MCF 10A (cell line): ENCODE measurements around the gene SLC1A6. TPM values are rescaled to one million over a fixed set of nuclear protein-coding genes. Genes with fewer than 3 reads are reported as not detected.
"Not testable (repeated sequence)": the region's sequence is repeated elsewhere in the genome, so short reads cannot be mapped to it uniquely, and the experiment has no call there.

ENCODE experiments used
- BruUV-seq: library from RNA; stranded (reverse); fragments of 400-500 nt; replicated peaks from 2 replicates; lab custom pipeline; 2021; lab: Mats Ljungman, UMichigan
- CTCF ChIA-PET: fragments of 300-600 bp; sonication (Branson Sonifier 250); formaldehyde crosslinking; extraction: SDS; loops from one replicate; lab custom pipeline; 2021; ENCODE audit warnings: antibody characterized with exemption, inconsistent platforms; lab: Yijun Ruan, JAX
- POLR2A ChIA-PET: fragments of 300-600, 350-650 bp; sonication (Branson Sonifier 250); formaldehyde crosslinking; extraction: SDS; loops from one replicate; lab custom pipeline; 2020; ENCODE audit warnings: antibody characterized with exemption, inconsistent platforms; lab: Yijun Ruan, JAX
- DNase-seq: peaks from one replicate; pipeline ENCODE4 v3.0.0-alpha.2; 2018; ENCODE audit not compliant: unreplicated experiment
- H3K27ac Mint-ChIP-seq: one replicate; pipeline ENCODE4 v1.8.0; 2022; ENCODE audit warnings: mild to moderate bottlenecking, low read depth, mixed read lengths; ENCODE audit not compliant: unreplicated experiment
- H3K27me3 Mint-ChIP-seq: one replicate; pipeline ENCODE4 v1.8.0; 2022; ENCODE audit warnings: mixed read lengths; ENCODE audit not compliant: insufficient read depth, unreplicated experiment
- H3K36me3 Mint-ChIP-seq: one replicate; pipeline ENCODE4 v1.8.0; 2022; ENCODE audit warnings: mild to moderate bottlenecking, moderate library complexity, mixed read lengths; ENCODE audit not compliant: insufficient read depth, unreplicated experiment
- H3K4me1 Mint-ChIP-seq: one replicate; pipeline ENCODE4 v1.8.0; 2022; ENCODE audit warnings: mixed read lengths; ENCODE audit not compliant: insufficient read depth, unreplicated experiment
- H3K4me3 Mint-ChIP-seq: one replicate; pipeline ENCODE4 v1.8.0; 2022; ENCODE audit warnings: mild to moderate bottlenecking, moderate library complexity, mixed read lengths; ENCODE audit not compliant: unreplicated experiment
- H3K9me3 Mint-ChIP-seq: one replicate; pipeline ENCODE4 v1.8.0; 2022; ENCODE audit warnings: mixed read lengths; ENCODE audit not compliant: unreplicated experiment
- CTCF ChIP-seq: fragments of 200-600 bp; IDR thresholded peaks from one replicate; pipeline ENCODE4 v1.8.0; 2022; ENCODE audit warnings: antibody characterized with exemption, mild to moderate bottlenecking; ENCODE audit not compliant: unreplicated experiment
- intact Hi-C: fragments of 100-400 bp; cut with micrococcal nuclease; formaldehyde crosslinking; loops from 2 replicates; pipeline ENCODE4 v1.14.1; 2022
- total RNA-seq: library from RNA; stranded (reverse); gene quantifications from 2 replicates; pipeline ENCODE4 v1.2.3, GENCODE V29; 2022

The SLC1A6 gene
- total RNA-seq, 1 experiment from 2014 or later: not detected

- Mint-ChIP-seq H3K36me3 (no peaks in the 10 kb centered on the region), H3K9me3 (no peaks in the 10 kb centered on the region), H3K4me1 (no peaks in the 10 kb centered on the region), H3K4me3 (no peak overlapping the region), H3K27ac (no peak overlapping the region), H3K27me3 (no peaks in the 10 kb centered on the region)
- no peak for DNase-seq
- intact Hi-C loops: no loop called here
- BruUV-seq: no TSS peak
- CTCF ChIA-PET: interaction anchor here (0.6 kb wide), 1 partner anchor 34 kb away, joined by 3 read pairs; no protein-coding TSS in a partner anchor
- POLR2A ChIA-PET: no interaction called here
- no peak for TF ChIP-seq CTCF
Observed at GRCh38 chr19:15021286-15022007, 41.8 kb upstream of the SLC1A6 start.

- intact Hi-C loops, BruUV-seq, H3K36me3 Mint-ChIP-seq, H3K4me3 Mint-ChIP-seq, H3K9me3 Mint-ChIP-seq, CTCF ChIA-PET, H3K4me1 Mint-ChIP-seq, POLR2A ChIA-PET, DNase-seq, H3K27ac Mint-ChIP-seq, H3K27me3 Mint-ChIP-seq: not testable (repeated sequence)
Observed at GRCh38 chr19:15018836-15019235, 39.2 kb upstream of the SLC1A6 start.

- DNase-seq: peak; percentile 31
- Mint-ChIP-seq H3K9me3 (peaks cover 7% of the 10 kb centered on the region), H3K4me3 (no peak overlapping the region), H3K27ac (no peak overlapping the region), H3K27me3 (no peaks in the 10 kb centered on the region), H3K4me1 (no peaks in the 10 kb centered on the region), H3K36me3 (no peaks in the 10 kb centered on the region)
- no peak for TF ChIP-seq CTCF
- BruUV-seq: no TSS peak
- intact Hi-C loops: no loop called here
- ChIA-PET POLR2A (interaction anchor here (0.6 to 1.1 kb wide), 2 partner anchors 10 to 585 kb away, joined by 3 to 4 read pairs; no protein-coding TSS in a partner anchor), CTCF (interaction anchor here (0.5 to 1.4 kb wide), 4 partner anchors 11 to 613 kb away, joined by 3 to 5 read pairs (median 4); no protein-coding TSS in a partner anchor)
Observed at GRCh38 chr19:15015946-15016542, 36.4 kb upstream of the SLC1A6 start.

DNA sequence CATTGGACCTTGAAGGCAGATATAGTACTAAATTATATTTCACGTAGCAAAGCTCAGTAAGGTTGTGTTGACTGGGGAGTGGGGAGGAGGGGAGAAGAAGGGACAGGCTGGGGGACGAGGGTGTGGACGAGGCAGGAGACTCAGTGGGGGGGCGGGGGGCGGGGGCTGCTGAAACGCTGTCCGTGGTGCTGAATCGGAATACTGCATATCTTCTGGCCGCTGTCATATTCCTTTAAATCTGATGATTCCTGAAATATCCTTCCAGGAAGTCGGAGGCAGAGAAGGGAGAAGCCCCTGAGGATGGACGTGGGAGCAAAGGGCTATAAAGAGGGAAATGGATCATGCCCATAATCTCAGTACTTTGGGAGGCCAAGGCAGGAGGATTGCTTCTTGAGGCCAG, 34.9 kb upstream of the SLC1A6 start:
- H3K36me3 Mint-ChIP-seq: no peaks in the 10 kb centered on the region
- POLR2A ChIA-PET: no interaction called here
- BruUV-seq: no TSS peak
- no peak overlapping the region for H3K27ac Mint-ChIP-seq
- CTCF ChIA-PET: interaction anchor here (0.6 kb wide), 1 partner anchor 546 kb away, joined by 3 read pairs; no protein-coding TSS in a partner anchor
- H3K4me3 Mint-ChIP-seq: no peak overlapping the region
- intact Hi-C loops: no loop called here
- no peaks in the 10 kb centered on the region for H3K4me1 Mint-ChIP-seq
- no peak for DNase-seq
- TF ChIP-seq CTCF: no peak
- peaks cover 7% of the 10 kb centered on the region for H3K9me3 Mint-ChIP-seq
- no peaks in the 10 kb centered on the region for H3K27me3 Mint-ChIP-seq
